ENCODE data around the gene TACC3. TPM values are rescaled to one million over a fixed set of nuclear protein-coding genes. Genes with fewer than 3 reads are reported as not detected.

The TACC3 gene
- total RNA-seq, 6 experiments from 2014 or later = 44.2 to 95.3 (median 93.3) TPM

DNA sequence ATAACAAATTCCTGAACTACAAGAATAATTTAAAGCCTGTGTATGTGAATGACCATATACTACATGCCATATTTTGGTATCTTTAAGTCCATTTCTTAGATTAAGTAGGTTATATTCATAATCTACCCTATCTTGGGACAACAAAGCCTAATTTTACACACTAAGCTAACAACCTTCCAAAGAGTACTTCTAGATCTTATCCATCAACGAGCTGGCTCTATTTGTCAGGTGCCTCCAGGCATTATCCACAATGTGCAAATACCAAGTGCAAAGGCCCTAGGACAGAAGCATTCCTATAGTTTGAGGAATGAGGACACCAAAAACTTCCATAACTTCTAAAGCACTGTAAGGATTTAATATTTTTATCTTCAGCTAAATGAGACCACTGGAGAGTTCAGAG, 12.7 kb upstream of the TACC3 start:
- Mint-ChIP-seq H3K9me3 (no peaks in the 10 kb centered on the region), H3K27me3 (ENCODE audit: insufficient read depth) (peaks cover 2% of the 10 kb centered on the region; the same call in 1 of the 2 replicates), H3K27ac (peak overlapping the region; percentile 72), H3K4me3 (peak overlapping the region; percentile 51), H3K36me3 (ENCODE audit: low read depth) (peaks cover 40% of the 10 kb centered on the region), H3K4me1 (ENCODE audit: low read depth) (peaks cover 53% of the 10 kb centered on the region)
- TF ChIP-seq, protein P1, sequence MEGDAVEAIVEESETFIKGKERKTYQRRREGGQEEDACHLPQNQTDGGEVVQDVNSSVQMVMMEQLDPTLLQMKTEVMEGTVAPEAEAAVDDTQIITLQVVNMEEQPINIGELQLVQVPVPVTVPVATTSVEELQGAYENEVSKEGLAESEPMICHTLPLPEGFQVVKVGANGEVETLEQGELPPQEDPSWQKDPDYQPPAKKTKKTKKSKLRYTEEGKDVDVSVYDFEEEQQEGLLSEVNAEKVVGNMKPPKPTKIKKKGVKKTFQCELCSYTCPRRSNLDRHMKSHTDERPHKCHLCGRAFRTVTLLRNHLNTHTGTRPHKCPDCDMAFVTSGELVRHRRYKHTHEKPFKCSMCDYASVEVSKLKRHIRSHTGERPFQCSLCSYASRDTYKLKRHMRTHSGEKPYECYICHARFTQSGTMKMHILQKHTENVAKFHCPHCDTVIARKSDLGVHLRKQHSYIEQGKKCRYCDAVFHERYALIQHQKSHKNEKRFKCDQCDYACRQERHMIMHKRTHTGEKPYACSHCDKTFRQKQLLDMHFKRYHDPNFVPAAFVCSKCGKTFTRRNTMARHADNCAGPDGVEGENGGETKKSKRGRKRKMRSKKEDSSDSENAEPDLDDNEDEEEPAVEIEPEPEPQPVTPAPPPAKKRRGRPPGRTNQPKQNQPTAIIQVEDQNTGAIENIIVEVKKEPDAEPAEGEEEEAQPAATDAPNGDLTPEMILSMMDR (IDR thresholded peaks at IDR 0.05) = no peak
- DNase-seq = no peak

DNA sequence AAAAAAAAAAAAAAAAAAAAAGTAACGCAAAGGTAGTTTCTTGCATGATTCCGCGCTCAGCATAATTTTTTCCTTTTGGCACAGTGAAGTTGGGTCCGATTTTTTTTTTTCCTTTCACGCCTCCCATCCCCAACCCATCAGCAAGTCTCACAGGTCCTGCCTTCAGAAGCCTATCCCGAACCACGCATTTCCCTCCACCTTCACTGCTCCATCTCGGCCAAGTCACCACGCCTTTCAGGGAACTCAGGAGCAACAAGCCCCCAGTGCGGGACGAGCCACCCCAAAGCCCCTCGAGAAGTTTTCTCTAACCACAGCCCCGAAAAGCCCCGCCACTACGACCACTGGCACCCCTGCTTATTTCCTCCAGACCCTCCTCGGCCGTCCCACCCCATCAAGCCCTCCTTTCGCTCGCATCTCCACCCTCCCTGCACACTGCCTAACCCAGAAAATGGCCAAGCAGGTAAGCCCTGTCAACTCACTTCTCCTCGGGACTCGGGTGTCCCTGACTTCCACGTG, 10.2 kb upstream of the TACC3 start:
- peaks cover 28% of the 10 kb centered on the region for H3K36me3 Mint-ChIP-seq (ENCODE audit: low read depth)
- TF ChIP-seq, protein P1 (IDR thresholded peaks at IDR 0.05) = no peak
- no peak for DNase-seq
- peak overlapping the region; percentile 99 for H3K4me3 Mint-ChIP-seq
- peak overlapping the region; percentile 93 for H3K27ac Mint-ChIP-seq
- no peaks in the 10 kb centered on the region for H3K9me3 Mint-ChIP-seq
- peaks cover 2% of the 10 kb centered on the region; the same call in 1 of the 2 replicates for H3K27me3 Mint-ChIP-seq (ENCODE audit: insufficient read depth)
- peaks cover 59% of the 10 kb centered on the region for H3K4me1 Mint-ChIP-seq (ENCODE audit: low read depth)

DNA sequence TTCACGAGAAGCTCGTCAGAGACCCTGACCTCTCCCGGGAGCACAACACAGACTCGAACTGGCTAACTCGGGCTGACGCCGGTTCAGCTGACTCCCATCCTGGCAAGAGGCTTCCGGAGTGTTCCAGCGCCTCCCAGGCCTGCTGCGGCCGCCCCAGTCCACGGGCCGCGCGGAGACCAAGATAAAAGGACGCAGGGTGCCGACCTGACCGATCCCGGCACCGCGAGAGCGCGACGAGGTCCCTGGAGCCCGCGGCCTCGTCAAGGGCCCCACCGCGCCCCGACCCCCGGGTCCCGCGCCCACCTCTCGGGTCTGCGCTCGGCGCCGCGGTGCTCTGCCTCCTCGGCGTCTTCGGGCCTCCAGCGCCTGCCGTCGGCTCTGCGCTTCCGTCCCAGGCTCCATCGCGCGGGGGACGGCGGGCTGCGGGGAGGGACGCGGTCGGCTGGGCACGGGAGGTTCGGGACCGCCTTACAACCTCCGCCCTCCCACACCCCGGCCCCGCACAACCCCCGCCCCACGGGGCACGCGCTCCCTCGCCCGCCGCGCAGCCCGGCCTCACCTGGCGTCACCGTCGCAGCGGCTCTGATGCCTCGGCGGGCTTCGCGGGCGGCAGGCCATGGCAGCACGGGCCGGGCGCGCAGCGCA, 9.6 kb upstream of the TACC3 start:
- Mint-ChIP-seq H3K9me3 (no peaks in the 10 kb centered on the region), H3K4me1 (ENCODE audit: low read depth) (peaks cover 59% of the 10 kb centered on the region), H3K27me3 (ENCODE audit: insufficient read depth) (peaks cover 2% of the 10 kb centered on the region; the same call in 1 of the 2 replicates), H3K4me3 (peak overlapping the region; percentile 99), H3K36me3 (ENCODE audit: low read depth) (peaks cover 24% of the 10 kb centered on the region), H3K27ac (peak overlapping the region; percentile 93)
- DNase-seq = peak; percentile 58
- TF ChIP-seq, protein P1 (IDR thresholded peaks at IDR 0.05) = no peak

DNA sequence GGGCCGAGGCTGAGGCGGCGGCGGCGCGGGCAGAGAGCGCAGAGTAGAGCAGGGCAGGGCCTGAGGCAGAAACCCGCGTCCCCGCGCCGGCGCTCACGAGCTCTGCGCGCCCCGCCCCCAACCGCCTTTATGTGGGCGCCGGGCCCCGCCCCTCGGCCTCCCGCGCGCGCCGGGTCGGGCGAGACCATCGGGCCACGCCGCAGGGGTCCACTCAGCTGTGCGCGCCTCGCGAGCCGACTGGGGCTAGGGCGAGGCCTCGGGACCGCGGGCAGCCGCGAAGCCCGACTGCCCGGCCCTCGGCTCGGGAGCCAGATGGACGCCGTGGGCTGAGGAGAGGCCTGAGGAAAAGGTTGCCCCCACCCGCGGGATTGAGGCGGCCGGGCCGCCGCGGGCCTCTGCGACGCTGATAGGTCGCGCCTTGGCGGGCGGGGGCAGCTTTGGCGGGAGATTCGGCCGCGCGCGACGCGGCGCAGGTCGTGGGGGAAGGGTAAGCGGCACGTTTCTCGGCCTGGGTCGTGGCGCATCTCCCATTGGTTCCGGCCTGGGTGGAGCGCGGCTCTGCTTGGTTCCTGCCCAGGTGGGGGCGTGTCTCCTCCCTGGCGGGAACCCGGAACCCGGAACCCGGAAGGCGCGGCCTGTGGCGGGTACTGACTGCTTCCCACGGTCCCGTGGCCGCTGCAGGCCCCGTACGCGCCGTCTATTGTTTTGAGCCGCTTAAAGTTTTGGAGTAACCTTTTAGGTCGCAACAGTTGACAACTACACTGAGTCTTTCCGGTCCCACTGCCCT, 8.9 kb upstream of the TACC3 start, which contains the start of gene SLBP:
Gene SLBP (minus strand): TSS at position 104 of the 787 bp plus-strand sequence. CDS start 131 bp downstream, outside the sequence.
- H3K27ac Mint-ChIP-seq = peak within 1 kb of the TSS; percentile 96
- no peaks in the 10 kb centered on the region for H3K9me3 Mint-ChIP-seq
- H3K4me1 Mint-ChIP-seq (ENCODE audit: low read depth) = peaks cover 59% of the 10 kb centered on the region
- DNase-seq = peak; percentile 93
- TF ChIP-seq, protein P1 (IDR thresholded peaks at IDR 0.05) = no peak; the same call in 1 of the 2 replicates
- H3K4me3 Mint-ChIP-seq = peak within 1 kb of the TSS; percentile 99
- peaks cover 24% of the 10 kb centered on the region for H3K36me3 Mint-ChIP-seq (ENCODE audit: low read depth)
- peaks cover 2% of the 10 kb centered on the region; the same call in 1 of the 2 replicates for H3K27me3 Mint-ChIP-seq (ENCODE audit: insufficient read depth)

DNA sequence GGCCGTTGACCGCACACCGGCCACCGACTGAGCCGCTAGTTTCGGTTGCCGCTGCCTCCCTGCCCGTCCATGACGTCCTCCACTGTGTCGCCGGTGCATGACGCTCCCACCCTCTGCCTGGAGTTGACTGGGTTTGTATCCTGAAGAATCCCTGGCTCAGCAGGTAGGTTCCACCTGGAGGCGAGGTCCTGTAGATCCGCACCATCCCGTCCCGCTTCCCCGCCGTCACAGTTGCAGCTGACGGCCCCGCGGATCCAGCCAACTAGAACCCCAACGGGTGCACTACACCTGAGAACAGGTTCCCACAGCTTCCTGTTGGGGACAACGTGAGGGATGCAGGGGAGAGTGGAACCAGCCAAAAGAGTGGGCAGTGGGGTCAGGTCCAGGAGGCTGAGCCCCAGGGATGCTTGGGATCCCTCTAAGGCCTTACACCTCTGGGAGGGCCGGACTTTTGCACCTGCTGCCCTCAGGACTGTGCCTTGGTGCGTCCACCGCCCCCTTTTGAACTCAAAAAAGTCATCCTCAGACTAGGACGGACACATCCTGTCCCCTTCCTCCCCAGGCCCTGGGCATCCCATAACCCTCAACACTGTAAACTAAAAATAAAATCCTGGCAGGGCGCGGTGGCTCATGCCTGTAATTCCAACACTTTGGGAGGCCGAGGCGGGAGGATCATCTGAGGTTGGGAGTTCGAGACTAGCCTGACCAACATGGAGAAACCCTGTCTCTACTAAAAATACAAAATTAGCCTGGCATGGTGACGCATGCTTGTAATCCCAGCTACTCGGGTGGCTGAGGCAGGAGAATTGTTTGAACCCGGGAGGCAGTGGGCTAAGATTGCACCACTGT, 8.1 kb upstream of the TACC3 start:
- Mint-ChIP-seq H3K27me3 (ENCODE audit: insufficient read depth) (peaks cover 2% of the 10 kb centered on the region; the same call in 1 of the 2 replicates), H3K36me3 (ENCODE audit: low read depth) (peaks cover 22% of the 10 kb centered on the region), H3K9me3 (no peaks in the 10 kb centered on the region), H3K27ac (peak overlapping the region; percentile 96), H3K4me1 (ENCODE audit: low read depth) (peaks cover 57% of the 10 kb centered on the region), H3K4me3 (peak overlapping the region; percentile 96)
- DNase-seq = no peak
- TF ChIP-seq, protein P1 (IDR thresholded peaks at IDR 0.05) = no peak
